Smooth muscle cell (in vitro differentiated cells): Measurements from ENCODE around the gene PARP3. TPM values are rescaled to one million over a fixed set of nuclear protein-coding genes. Genes with fewer than 3 reads are reported as not detected.

Experiments used
- DNase-seq: peaks from one replicate; lab custom pipeline; 2025; ENCODE audit not compliant: unreplicated experiment; lab: John Stamatoyannopoulos, UW
- H2AFZ ChIP-seq: fragments of 200-600 bp; sonication (generic); 2 replicates; pipeline ENCODE4 v1.6.0; 2016; ENCODE audit warnings: antibody characterized with exemption, low read depth, mild to moderate bottlenecking
- H3F3A ChIP-seq: fragments of 200-600 bp; sonication (generic); 2 replicates; pipeline ENCODE4 v1.6.0; 2017; ENCODE audit warnings: antibody characterized with exemption, low read depth
- H3K27ac ChIP-seq: fragments of 200-600 bp; sonication (generic); 2 replicates; pipeline ENCODE4 v1.5.1; 2016; ENCODE audit warnings: low read depth, mild to moderate bottlenecking
- H3K27me3 ChIP-seq: fragments of 200-600 bp; sonication (generic); 2 replicates; pipeline ENCODE4 v1.6.1; 2016; ENCODE audit warnings: low read depth, mild to moderate bottlenecking
- H3K36me3 ChIP-seq: fragments of 200-600 bp; sonication (generic); 2 replicates; pipeline ENCODE4 v1.5.1; 2016; ENCODE audit warnings: low read depth
- H3K4me1 ChIP-seq: fragments of 200-600 bp; sonication (generic); 2 replicates; pipeline ENCODE4 v1.5.1; 2016; ENCODE audit warnings: low read depth
- H3K4me2 ChIP-seq: fragments of 200-600 bp; sonication (generic); 2 replicates; pipeline ENCODE4 v1.6.0; 2016; ENCODE audit warnings: mild to moderate bottlenecking
- H3K4me3 ChIP-seq: fragments of 200-600 bp; sonication (generic); 2 replicates; pipeline ENCODE4 v1.5.1; 2016; ENCODE audit warnings: mild to moderate bottlenecking
- H3K79me2 ChIP-seq: fragments of 200-600 bp; sonication (generic); 2 replicates; pipeline ENCODE4 v1.6.0; 2016; ENCODE audit warnings: low read depth, mild to moderate bottlenecking
- H3K9ac ChIP-seq: fragments of 200-600 bp; sonication (generic); 2 replicates; pipeline ENCODE4 v1.6.0; 2016; ENCODE audit warnings: low read depth
- H3K9me3 ChIP-seq: fragments of 200-600 bp; sonication (generic); replicated peaks from 2 replicates; pipeline ENCODE4 v1.5.1; 2016; ENCODE audit warnings: low read depth
- H4K20me1 ChIP-seq: fragments of 200-600 bp; sonication (generic); 2 replicates; pipeline ENCODE4 v1.6.0; 2016; ENCODE audit warnings: low read depth
- CTCF ChIP-seq: fragments of 200-600 bp; sonication (generic); IDR thresholded peaks from 2 replicates; pipeline ENCODE4 v1.5.1; 2017; ENCODE audit warnings: borderline replicate concordance, mild to moderate bottlenecking, antibody characterized with exemption; ENCODE audit not compliant: insufficient read depth, poor library complexity, severe bottlenecking
- WGBS: methylation state at CpG from one replicate; pipeline ENCODE4 v1.1.7; 2016; ENCODE audit warnings: low lambda C conversion rate; 5-methylcytosine and 5-hydroxymethylcytosine counted together
- polyA plus RNA-seq: library from polyadenylated mRNA; unstranded; fragments of >200 nt; fragmentation: Nextera tagmentation; extraction: Ambion mirVana; gene quantifications from 2 replicates; pipeline ENCODE4 v1.2.1, GENCODE V29; 2016
- total RNA-seq: library from RNA; depleted of rRNA; stranded (reverse); fragments of >200 nt; gene quantifications from 2 replicates; pipeline ENCODE4 v1.2.3, GENCODE V29; 2014

Gene PARP3
- total and polyA plus RNA-seq, 2 experiments from 2014 or later: 7.2 to 10.5 TPM

- DNase-seq: no peak
- no peaks in the 10 kb centered on the region for H3K9me3 ChIP-seq
- H3K27me3 ChIP-seq: peaks cover 16% of the 10 kb centered on the region
- H3K27ac ChIP-seq: no peak within 1 kb of the TSS
- TF ChIP-seq CTCF: no peak
- H2AFZ ChIP-seq: no peak within 1 kb of the TSS
- peaks cover 9% of the 10 kb centered on the region for H4K20me1 ChIP-seq
- 22% methylated on average over 33 of the region's 33 CpGs for WGBS
- no peaks in the 10 kb centered on the region for H3F3A ChIP-seq
- H3K36me3 ChIP-seq: no peaks in the 10 kb centered on the region
- peak within 1 kb of the TSS; percentile 94 for H3K4me2 ChIP-seq
- H3K4me3 ChIP-seq: peak within 1 kb of the TSS; percentile 46
- no peak within 1 kb of the TSS for H3K9ac ChIP-seq
- no peaks in the 10 kb centered on the region for H3K79me2 ChIP-seq
- H3K4me1 ChIP-seq: peaks cover 5% of the 10 kb centered on the region
Measured at GRCh38 chr3:51955175-51955892, 13.2 kb downstream of the PARP3 start, which contains the start of gene GPR62. GPR62 (plus strand) TSS chr3:51955381; CDS start chr3:51955653, 272 bp downstream.

GRCh38 chr3:51955893-51956770 is 14.0 kb downstream of the PARP3 start:
- Histone ChIP-seq H3K4me2 (peak overlapping the region; percentile 94), H3K79me2 (no peaks in the 10 kb centered on the region), H3K27ac (no peak overlapping the region), H3K36me3 (no peaks in the 10 kb centered on the region), H3K9me3 (no peaks in the 10 kb centered on the region), H3F3A (no peaks in the 10 kb centered on the region), H3K27me3 (peaks cover 16% of the 10 kb centered on the region), H4K20me1 (peaks cover 9% of the 10 kb centered on the region), H3K4me3 (peak overlapping the region; percentile 46), H3K9ac (no peak overlapping the region), H3K4me1 (peaks cover 5% of the 10 kb centered on the region), H2AFZ (no peak overlapping the region)
- peak; percentile 52 for DNase-seq
- 4% methylated on average over 92 of the region's 97 CpGs for WGBS
- peak; percentile 51 for TF ChIP-seq CTCF

- H2AFZ ChIP-seq: no peak overlapping the region
Measured at GRCh38 chr3:51957520-51958205, 15.5 kb downstream of the PARP3 start.

More at GRCh38 chr3:51957520-51958205, 15.5 kb downstream of the PARP3 start:
- Histone ChIP-seq H3F3A (no peaks in the 10 kb centered on the region), H3K27me3 (peaks cover 16% of the 10 kb centered on the region), H3K9me3 (no peaks in the 10 kb centered on the region), H3K27ac (no peak overlapping the region), H3K79me2 (no peaks in the 10 kb centered on the region), H3K4me2 (no peak overlapping the region), H3K4me1 (peaks cover 8% of the 10 kb centered on the region), H3K36me3 (no peaks in the 10 kb centered on the region), H3K9ac (no peak overlapping the region), H4K20me1 (peaks cover 22% of the 10 kb centered on the region), H3K4me3 (no peak overlapping the region)
- WGBS: 96% methylated on average over 15 of the region's 15 CpGs
- no peak for DNase-seq
- TF ChIP-seq CTCF: no peak
